Type B pancreatic cell (in vitro differentiated cells): ENCODE data around the gene INSC. TPM values are rescaled to one million over a fixed set of nuclear protein-coding genes. Genes with fewer than 3 reads are reported as not detected.

Source experiments
- DNase-seq: peaks from one replicate; pipeline ENCODE4 v3.0.0; 2021; ENCODE audit warnings: mixed read lengths; ENCODE audit not compliant: unreplicated experiment; ENCODE audit errors: extremely low spot score
- H3K27ac Mint-ChIP-seq: 2 replicates; pipeline ENCODE4 v1.8.0; 2021; ENCODE audit warnings: mild to moderate bottlenecking, mixed read lengths
- H3K27me3 Mint-ChIP-seq: 2 replicates; pipeline ENCODE4 v1.8.0; 2021; ENCODE audit warnings: mixed read lengths
- H3K36me3 Mint-ChIP-seq: 2 replicates; pipeline ENCODE4 v1.8.0; 2021; ENCODE audit warnings: mixed read lengths
- H3K4me1 Mint-ChIP-seq: one replicate; pipeline ENCODE4 v1.8.0; 2021; ENCODE audit warnings: mixed read lengths; ENCODE audit not compliant: unreplicated experiment
- H3K4me3 Mint-ChIP-seq: 2 replicates; pipeline ENCODE4 v1.8.0; 2021; ENCODE audit warnings: mild to moderate bottlenecking, mixed read lengths
- H3K9me3 Mint-ChIP-seq: 2 replicates; pipeline ENCODE4 v1.8.0; 2021; ENCODE audit warnings: mixed read lengths
- CTCF ChIP-seq: fragments of 200-600 bp; sonication (generic); conservative IDR thresholded peaks from 2 replicates; pipeline ENCODE4 v1.5.0; 2021; ENCODE audit warnings: antibody characterized with exemption, mild to moderate bottlenecking
- total RNA-seq: library from RNA; stranded (reverse); gene quantifications from 2 replicates; pipeline ENCODE4 v1.2.1, GENCODE V29; 2021; ENCODE audit warnings: low replicate concordance

Gene INSC
- total RNA-seq, 1 donor from 2014 or later: 1.2 TPM

GRCh38 chr11:15208378-15209222, 93.9 kb downstream of the INSC start:
- Mint-ChIP-seq H3K27me3 (peaks cover 11% of the 10 kb centered on the region), H3K36me3 (no peaks in the 10 kb centered on the region), H3K4me3 (no peak overlapping the region), H3K9me3 (no peaks in the 10 kb centered on the region), H3K27ac (no peak overlapping the region), H3K4me1 (no peaks in the 10 kb centered on the region)
- DNase-seq: peak; percentile 84
- TF ChIP-seq CTCF: peak; percentile 95

- Mint-ChIP-seq H3K4me1 (no peaks in the 10 kb centered on the region), H3K27me3 (peaks cover 11% of the 10 kb centered on the region), H3K9me3 (no peaks in the 10 kb centered on the region), H3K4me3 (no peak overlapping the region), H3K36me3 (no peaks in the 10 kb centered on the region), H3K27ac (no peak overlapping the region)
- no peak for DNase-seq
- TF ChIP-seq CTCF: no peak
These were observed 98.2 kb downstream of the INSC start for GRCh38 chr11:15212876-15213275.

- Mint-ChIP-seq H3K4me3 (no peak overlapping the region), H3K4me1 (no peaks in the 10 kb centered on the region), H3K27ac (no peak overlapping the region), H3K36me3 (no peaks in the 10 kb centered on the region), H3K9me3 (no peaks in the 10 kb centered on the region), H3K27me3 (peaks cover 10% of the 10 kb centered on the region)
- TF ChIP-seq CTCF: no peak
- no peak for DNase-seq
These were observed 98.9 kb downstream of the INSC start for GRCh38 chr11:15213471-15214231.

DNA sequence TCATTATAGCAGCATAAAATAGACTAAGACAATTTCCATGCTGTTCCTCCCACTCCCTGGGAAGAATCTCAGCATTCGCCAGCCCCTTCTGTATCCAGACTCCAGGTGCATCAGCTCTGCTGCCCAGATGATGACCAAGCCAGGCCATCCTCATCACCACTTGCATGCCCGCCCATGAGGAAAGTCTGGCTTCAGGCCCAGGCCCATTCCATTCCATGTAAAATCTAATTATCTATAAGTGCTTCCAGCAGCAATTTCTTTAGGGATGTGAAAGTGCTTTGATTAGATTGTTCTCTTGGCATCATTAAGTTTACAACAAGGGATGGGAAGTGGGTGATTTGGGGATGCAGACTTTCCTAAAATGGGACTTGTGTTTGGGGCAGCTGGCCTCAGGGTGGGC, 100.3 kb downstream of the INSC start:
- H3K27ac Mint-ChIP-seq: no peak overlapping the region
- H3K9me3 Mint-ChIP-seq: no peaks in the 10 kb centered on the region
- H3K4me1 Mint-ChIP-seq: no peaks in the 10 kb centered on the region
- no peak overlapping the region for H3K4me3 Mint-ChIP-seq
- peaks cover 8% of the 10 kb centered on the region for H3K27me3 Mint-ChIP-seq
- DNase-seq: no peak
- no peaks in the 10 kb centered on the region for H3K36me3 Mint-ChIP-seq
- TF ChIP-seq CTCF: no peak

DNA sequence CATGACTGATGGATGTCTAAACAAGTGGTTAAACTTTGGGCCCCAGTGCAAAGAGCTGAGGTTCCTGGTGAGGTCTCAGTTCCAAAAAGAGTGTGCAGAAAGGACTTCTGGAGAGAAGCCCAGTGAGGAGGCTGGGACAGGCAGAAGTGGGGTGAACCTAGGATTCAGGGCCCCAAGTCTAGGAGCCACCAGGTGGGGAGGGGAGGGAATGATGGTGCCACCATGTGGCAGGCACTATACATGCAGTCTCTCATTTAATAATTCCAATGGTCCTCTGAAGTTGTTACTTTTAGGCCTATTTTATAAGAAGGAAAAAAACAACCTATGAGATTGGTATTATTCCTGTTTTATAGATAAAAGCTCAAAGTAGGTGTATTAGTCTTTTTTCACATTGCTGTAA, 102.0 kb downstream of the INSC start:
- peak; percentile 60 for TF ChIP-seq CTCF
- no peaks in the 10 kb centered on the region for H3K36me3 Mint-ChIP-seq
- no peaks in the 10 kb centered on the region for H3K9me3 Mint-ChIP-seq
- H3K4me1 Mint-ChIP-seq: no peaks in the 10 kb centered on the region
- H3K27me3 Mint-ChIP-seq: no peaks in the 10 kb centered on the region
- no peak overlapping the region for H3K27ac Mint-ChIP-seq
- DNase-seq: no peak
- no peak overlapping the region for H3K4me3 Mint-ChIP-seq
